Measurements from ENCODE around the gene PTK6.
"Not testable (repeated sequence)": the region's sequence is repeated elsewhere in the genome, so short reads cannot be mapped to it uniquely, and the experiment has no call there.

Gene PTK6

DNA sequence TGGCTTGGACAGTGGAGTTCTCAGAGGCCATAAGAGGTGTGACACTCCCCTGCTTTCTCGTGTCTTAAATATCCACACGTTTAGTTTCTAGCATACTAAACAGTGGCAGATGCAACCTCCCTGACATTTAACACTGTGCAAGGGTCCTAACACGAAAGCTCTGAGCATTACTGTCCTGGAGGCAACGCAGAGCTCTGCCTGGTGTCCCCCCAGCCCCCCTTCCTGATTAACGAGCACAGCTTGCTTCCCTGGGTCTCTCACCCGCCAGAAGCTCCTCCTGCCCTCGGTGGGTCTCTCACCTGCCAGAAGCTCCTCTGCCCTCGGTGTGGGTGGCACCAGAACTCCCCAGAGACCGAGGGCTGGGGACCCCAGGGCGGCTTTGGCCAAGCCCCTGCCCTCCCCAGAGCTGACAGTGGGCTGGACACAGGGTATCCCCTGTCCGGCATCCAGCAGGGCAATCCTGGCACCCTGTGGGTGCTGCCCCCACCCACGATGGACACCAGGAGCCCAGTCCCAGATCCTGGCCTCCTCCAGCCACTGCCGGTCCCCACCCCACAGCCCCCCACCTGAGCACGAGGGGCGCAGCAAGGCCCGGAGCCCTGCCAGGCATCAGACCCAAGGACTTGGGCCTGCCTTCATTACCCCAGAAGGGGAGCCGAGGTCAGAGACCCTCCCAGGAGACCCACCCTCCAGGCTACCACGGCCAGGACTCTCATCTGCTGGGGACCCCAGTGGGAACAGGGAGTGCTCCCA is 52.3 kb downstream of the PTK6 start:
- no peak overlapping the region for H3K4me3 ChIP-seq (ENCODE audit: control insufficient read depth, low read depth, low read length)
- TF ChIP-seq, protein P1, sequence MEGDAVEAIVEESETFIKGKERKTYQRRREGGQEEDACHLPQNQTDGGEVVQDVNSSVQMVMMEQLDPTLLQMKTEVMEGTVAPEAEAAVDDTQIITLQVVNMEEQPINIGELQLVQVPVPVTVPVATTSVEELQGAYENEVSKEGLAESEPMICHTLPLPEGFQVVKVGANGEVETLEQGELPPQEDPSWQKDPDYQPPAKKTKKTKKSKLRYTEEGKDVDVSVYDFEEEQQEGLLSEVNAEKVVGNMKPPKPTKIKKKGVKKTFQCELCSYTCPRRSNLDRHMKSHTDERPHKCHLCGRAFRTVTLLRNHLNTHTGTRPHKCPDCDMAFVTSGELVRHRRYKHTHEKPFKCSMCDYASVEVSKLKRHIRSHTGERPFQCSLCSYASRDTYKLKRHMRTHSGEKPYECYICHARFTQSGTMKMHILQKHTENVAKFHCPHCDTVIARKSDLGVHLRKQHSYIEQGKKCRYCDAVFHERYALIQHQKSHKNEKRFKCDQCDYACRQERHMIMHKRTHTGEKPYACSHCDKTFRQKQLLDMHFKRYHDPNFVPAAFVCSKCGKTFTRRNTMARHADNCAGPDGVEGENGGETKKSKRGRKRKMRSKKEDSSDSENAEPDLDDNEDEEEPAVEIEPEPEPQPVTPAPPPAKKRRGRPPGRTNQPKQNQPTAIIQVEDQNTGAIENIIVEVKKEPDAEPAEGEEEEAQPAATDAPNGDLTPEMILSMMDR (IDR thresholded peaks at IDR 0.05; ENCODE audit: control insufficient read depth, insufficient read depth, low read depth, low read length, missing control alignments), result no peak
- no peak for DNase-seq (ENCODE audit: low read depth)

DNA sequence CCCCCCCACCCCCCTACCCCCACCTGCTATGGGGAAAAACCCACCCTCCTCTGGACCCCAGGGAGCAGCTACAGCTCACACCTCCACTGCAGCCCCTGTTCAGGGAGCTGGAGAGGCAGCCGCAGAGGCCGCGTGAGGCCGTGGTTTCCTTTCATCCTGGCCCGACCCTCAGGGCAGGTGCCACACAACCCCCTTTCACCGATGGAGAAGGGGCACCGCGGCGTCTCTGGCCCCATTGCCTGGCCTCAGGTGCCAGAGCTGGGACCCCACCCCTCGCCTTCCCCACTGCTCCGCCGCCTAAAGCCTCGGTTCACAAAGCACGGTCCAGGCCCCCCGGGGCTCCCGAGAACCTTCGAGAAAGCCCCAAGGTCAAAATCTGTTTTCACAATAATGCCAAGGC is 52.9 kb downstream of the PTK6 start:
- no peak overlapping the region for H3K4me3 ChIP-seq (ENCODE audit: control insufficient read depth, low read depth, low read length)
- DNase-seq (ENCODE audit: low read depth), result no peak
- TF ChIP-seq, protein P1 (IDR thresholded peaks at IDR 0.05; ENCODE audit: control insufficient read depth, insufficient read depth, low read depth, low read length, missing control alignments), result no peak

DNA sequence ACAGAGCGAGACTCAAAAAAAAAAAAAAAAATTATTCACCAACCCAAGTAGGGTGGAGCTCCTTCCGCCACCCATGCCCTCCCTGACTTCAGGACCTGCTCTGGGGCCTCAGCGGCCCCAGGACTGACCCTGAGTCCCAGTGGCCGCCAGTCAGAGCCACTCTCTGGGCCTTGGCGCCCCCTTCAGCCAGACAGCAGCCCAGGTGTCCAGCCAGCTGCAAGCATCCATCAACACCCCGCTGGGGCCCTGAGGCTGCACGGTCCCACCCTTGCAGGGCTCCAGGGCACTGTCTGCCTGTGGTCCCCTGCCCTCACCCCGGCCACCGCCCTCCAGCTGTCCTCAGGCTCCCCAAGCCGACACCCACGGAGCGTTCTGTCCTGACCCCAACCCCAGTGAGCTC is 53.3 kb downstream of the PTK6 start:
- H3K4me3 ChIP-seq (ENCODE audit: control insufficient read depth, low read depth, low read length), result no peak overlapping the region
- no peak for DNase-seq (ENCODE audit: low read depth)
- TF ChIP-seq, protein P1 (IDR thresholded peaks at IDR 0.05; ENCODE audit: control insufficient read depth, insufficient read depth, low read depth, low read length, missing control alignments), result no peak

DNA sequence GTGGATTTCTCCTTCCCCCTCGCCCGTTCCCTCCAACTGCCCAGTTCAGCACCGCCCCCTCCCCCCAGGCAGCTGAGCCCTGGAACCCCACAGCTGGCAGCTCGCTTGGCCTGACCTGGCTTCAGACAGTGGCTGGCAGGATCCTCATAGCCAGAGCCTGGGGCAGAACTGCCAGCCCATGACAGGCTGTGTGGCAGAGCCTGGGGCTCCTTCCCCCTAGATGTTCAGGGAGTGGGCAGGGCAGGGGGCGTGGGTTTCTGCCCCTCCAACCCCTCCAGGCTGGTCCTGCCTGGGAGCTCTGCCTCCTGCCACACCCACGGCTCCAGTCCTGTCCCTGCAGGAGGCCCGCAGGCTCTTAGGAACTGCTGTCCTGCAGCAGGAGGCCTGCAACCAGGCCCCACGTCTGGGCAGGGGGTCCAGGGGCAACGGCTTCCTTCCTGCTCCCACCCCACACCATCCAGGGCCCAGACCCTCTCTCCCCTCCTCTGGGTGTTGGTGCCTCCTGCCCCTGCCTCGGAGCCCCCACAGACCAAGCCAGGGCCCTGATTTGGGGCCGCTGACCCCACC is 55.1 kb downstream of the PTK6 start:
- DNase-seq (ENCODE audit: low read depth), result no peak
- TF ChIP-seq, protein P1 (IDR thresholded peaks at IDR 0.05; ENCODE audit: control insufficient read depth, insufficient read depth, low read depth, low read length, missing control alignments), result no peak
- no peak overlapping the region for H3K4me3 ChIP-seq (ENCODE audit: control insufficient read depth, low read depth, low read length)

DNA sequence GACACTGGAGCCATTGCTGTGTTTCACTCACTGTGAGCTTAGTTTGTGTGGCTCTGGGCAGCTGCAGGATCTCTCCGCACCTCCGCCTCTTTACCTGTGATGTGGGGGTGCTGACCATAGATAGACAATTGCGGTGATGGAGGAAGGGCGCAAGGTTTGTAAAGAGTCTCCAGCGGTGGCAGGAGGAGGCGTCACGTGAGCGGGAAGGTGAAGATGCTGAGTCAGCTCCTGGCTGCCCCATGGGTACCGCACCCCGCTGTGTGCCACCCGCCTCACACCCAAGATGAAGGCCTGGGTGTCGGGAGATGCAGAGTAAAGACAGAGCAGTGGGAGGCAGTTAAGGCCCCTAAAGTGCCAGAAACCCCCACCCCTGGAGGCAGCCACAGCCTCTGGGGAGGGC is 55.7 kb downstream of the PTK6 start:
- no peak for DNase-seq (ENCODE audit: low read depth)
- TF ChIP-seq, protein P1 (IDR thresholded peaks at IDR 0.05; ENCODE audit: control insufficient read depth, insufficient read depth, low read depth, low read length, missing control alignments), result no peak
- H3K4me3 ChIP-seq (ENCODE audit: control insufficient read depth, low read depth, low read length), result no peak overlapping the region

DNA sequence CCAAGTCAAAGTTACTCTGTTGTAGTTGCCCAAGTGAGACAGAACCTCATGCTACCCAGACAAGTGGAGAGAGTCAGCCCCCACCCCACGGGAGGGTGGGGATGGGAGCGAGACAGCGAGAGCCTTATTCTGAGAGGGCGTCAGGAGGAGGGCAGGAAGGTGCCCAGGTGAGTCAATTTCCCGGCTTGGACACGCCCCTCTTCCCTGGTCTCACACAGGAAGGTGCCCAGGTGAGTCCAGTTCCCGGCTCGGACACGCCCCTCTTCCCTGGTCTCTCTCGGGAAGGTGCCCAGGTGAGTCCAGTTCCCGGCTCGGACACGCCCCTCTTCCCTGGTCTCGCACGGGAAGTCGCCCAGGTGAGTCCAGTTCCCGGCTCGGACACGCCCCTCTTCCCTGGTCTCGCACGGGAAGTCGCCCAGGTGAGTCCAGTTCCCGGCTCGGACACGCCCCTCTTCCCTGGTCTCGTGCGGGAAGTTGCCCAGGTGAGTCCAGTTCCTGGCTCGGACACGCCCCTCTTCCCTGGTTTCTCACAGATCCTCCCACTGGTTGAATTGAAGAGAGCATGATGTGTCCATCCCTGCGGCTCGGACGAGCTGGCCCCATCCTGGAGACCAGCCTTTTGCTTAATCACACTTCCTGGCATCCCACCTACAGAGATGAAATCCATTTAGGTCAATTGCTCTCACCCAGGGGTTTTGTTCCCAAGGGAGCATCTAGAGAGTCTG is 57.3 kb downstream of the PTK6 start:
- not testable (repeated sequence) for DNase-seq (ENCODE audit: low read depth); H3K4me3 ChIP-seq (ENCODE audit: control insufficient read depth, low read depth, low read length)
